Thyroid gland (tissue), 4 donors: ENCODE measurements around the gene HECTD4. TPM values are rescaled to one million over a fixed set of nuclear protein-coding genes. Genes with fewer than 3 reads are reported as not detected.

Source experiments
- DNase-seq, 2 donors: peaks; one replicate each; pipeline ENCODE4 v3.0.0-alpha.2; 2019
- H3K27ac ChIP-seq, 3 donors: fragments of 200-600 bp; sonication (generic); 1 replicate in 2 of 3; 2 replicates in 1 of 3; pipeline ENCODE4 v1.5.1; 2016 to 2019; ENCODE audit warnings: mild to moderate bottlenecking in 1 of 3, moderate library complexity in 1 of 3
- H3K27me3 ChIP-seq: fragments of 200-600 bp; sonication (generic); one replicate; pipeline ENCODE4 v1.5.1; 2019
- H3K36me3 ChIP-seq, 2 donors: fragments of 200-600 bp; sonication (generic); one replicate each; pipeline ENCODE4 v1.5.1; 2016 to 2019
- H3K4me1 ChIP-seq, 2 donors: fragments of 200-600 bp; sonication (generic); one replicate each; pipeline ENCODE4 v1.5.1; 2017 to 2019
- H3K4me3 ChIP-seq, 3 donors: fragments of 200-600 bp; sonication (generic); replicated peaks in 1 of 3; 1 replicate in 2 of 3; 2 replicates in 1 of 3; pipeline ENCODE4 v1.5.1; 2016; ENCODE audit warnings: mild to moderate bottlenecking in 1 of 3
- H3K9me3 ChIP-seq: fragments of 200-600 bp; sonication (generic); one replicate; pipeline ENCODE4 v1.5.1; 2017
- POLR2A ChIP-seq, 2 donors: fragments of 450-650 bp; IDR thresholded peaks; one replicate each; pipeline ENCODE4 v1.6.1; 2017; ENCODE audit warnings: antibody characterized with exemption in 2 of 2, mild to moderate bottlenecking in 2 of 2, moderate library complexity in 1 of 2
- WGBS, 2 donors: methylation state at CpG; one replicate each; pipeline ENCODE4 v1.1.5; 2017; 5-methylcytosine and 5-hydroxymethylcytosine counted together
- intact Hi-C: fragments of 100-400 bp; cut with DNase I; formaldehyde crosslinking; loops from one replicate; pipeline ENCODE4 v1.15.1; 2023
- total RNA-seq, 4 donors: library from RNA; depleted of rRNA; stranded (reverse); fragments of >200 nt; gene quantifications; one replicate each; pipeline ENCODE4 v1.2.3, GENCODE V29; 2016
- TF ChIP-seq, protein P1 (sequence below), 6 experiments: fragments of 200-600 bp in 3 of 6; fragments of 450-650 bp in 3 of 6; sonication (generic) in 3 of 6; IDR thresholded peaks; one replicate each; pipeline ENCODE4 v1.5.1; 2016 to 2019; ENCODE audit warnings: antibody characterized with exemption in 6 of 6, mild to moderate bottlenecking in 2 of 6, inconsistent platforms in 1 of 6, moderate library complexity in 1 of 6

HECTD4 gene
- total RNA-seq, 4 donors from 2014 or later, result 68.5 to 115 (median 79.6) TPM

GRCh38 chr12:112178796-112179195 lies 203.4 kb downstream of the HECTD4 start:
- intact Hi-C loops, result no loop called here
- Histone ChIP-seq H3K4me1 (no peaks in the 10 kb centered on the region), H3K4me3 (no peak overlapping the region), H3K36me3 (peaks cover 45 to 76% of the 10 kb centered on the region in 2 donors), H3K27ac (no peak overlapping the region), H3K9me3 (no peaks in the 10 kb centered on the region), H3K27me3 (no peaks in the 10 kb centered on the region)
- WGBS, 2 donors, result 92 to 99% methylated on average over 14 to 15 of the region's 15 CpGs
- TF ChIP-seq, protein P1, sequence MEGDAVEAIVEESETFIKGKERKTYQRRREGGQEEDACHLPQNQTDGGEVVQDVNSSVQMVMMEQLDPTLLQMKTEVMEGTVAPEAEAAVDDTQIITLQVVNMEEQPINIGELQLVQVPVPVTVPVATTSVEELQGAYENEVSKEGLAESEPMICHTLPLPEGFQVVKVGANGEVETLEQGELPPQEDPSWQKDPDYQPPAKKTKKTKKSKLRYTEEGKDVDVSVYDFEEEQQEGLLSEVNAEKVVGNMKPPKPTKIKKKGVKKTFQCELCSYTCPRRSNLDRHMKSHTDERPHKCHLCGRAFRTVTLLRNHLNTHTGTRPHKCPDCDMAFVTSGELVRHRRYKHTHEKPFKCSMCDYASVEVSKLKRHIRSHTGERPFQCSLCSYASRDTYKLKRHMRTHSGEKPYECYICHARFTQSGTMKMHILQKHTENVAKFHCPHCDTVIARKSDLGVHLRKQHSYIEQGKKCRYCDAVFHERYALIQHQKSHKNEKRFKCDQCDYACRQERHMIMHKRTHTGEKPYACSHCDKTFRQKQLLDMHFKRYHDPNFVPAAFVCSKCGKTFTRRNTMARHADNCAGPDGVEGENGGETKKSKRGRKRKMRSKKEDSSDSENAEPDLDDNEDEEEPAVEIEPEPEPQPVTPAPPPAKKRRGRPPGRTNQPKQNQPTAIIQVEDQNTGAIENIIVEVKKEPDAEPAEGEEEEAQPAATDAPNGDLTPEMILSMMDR (IDR thresholded peaks at IDR 0.05), result no peak
- no peak for TF ChIP-seq POLR2A (IDR thresholded peaks at IDR 0.05)
- no peak for DNase-seq

- no peaks in the 10 kb centered on the region for H3K9me3 ChIP-seq
- TF ChIP-seq, protein P1 (IDR thresholded peaks at IDR 0.05), result no peak
- TF ChIP-seq POLR2A (IDR thresholded peaks at IDR 0.05), result no peak
- no peak overlapping the region for H3K4me3 ChIP-seq
- WGBS, 2 donors, result 85 to 91% methylated on average over 11 of the region's 11 CpGs
- DNase-seq, result no peak
- peaks cover 46 to 77% of the 10 kb centered on the region in 2 donors for H3K36me3 ChIP-seq
- intact Hi-C loops, result no loop called here
- H3K27ac ChIP-seq, result no peak overlapping the region
- no peaks in the 10 kb centered on the region for H3K4me1 ChIP-seq
- no peaks in the 10 kb centered on the region for H3K27me3 ChIP-seq
Observed at GRCh38 chr12:112176321-112177010, 205.8 kb downstream of the HECTD4 start.

DNA sequence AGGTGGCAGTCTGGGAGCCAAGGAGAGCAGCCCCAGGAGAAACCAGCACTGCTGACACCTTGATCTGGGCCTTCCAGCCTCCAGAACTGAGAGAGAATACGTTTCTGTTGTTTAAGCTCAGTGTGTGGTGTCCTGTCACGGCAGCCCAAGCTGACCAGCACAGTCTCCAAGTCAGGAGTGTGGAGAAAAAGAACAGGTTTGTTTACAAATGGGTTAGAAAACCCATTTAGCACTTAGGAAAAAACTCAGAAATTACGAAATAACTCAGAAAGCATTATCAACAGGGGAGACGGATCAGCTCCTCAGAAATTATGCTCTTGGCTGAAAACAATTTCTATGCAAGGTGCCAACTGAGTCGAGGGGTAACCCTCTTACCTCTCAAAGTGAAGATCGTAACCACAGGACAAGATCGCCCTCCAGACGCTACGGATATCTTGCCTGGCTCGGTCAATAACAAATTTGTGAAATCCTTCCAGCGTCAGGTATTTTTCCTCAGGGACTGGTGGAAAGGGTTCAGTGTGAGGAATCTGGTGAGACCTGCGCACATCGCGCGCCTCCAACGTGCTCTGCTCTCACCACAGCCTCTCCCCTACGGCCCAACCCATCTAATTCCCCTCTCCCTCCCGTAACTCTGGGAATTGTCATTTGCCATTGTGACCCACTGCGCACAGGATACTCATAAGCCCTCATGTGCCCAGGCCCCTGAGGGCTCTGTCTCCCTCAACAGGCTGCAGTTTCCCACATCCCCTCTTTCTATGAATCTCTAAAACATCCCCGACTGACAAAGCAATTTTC lies 206.7 kb downstream of the HECTD4 start:
- TF ChIP-seq, protein P1 (IDR thresholded peaks at IDR 0.05), result no peak
- no peak for TF ChIP-seq POLR2A (IDR thresholded peaks at IDR 0.05)

DNA sequence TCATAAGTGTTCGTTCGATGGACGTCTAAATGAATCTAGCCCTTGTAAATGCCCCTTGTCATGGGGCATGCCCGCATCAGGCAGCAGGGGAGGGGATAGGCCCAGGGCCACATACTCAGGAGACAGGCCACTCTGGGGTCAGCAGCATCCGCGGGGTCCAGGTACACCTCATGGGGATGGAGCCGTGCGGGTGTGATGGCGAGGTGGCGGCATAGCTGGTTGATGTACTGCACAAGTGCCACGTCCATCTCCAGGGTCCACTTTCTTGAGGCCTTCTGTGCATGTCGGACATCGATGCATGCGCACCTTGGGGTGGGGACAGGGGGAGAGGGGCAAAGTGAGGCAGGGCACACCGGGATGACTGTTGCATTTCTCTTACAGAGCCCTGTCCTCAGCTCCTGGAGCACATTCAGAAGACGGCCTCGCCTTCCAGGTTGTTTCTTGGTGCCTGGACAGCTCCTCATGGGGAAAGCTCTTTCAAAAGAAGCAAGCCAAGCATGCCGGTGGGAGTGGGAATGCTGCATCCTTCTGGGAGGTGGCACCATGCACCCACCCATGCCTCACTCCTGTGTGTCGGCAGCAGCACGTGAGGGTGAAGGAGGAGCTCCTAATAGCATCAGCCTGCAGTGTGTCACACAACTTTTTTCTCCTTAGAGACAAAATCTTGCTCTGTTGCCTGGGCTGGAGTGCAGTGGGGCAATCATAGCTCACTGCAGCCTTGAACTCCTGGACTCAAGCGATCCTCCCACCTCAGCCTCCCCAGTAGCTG lies 209.5 kb downstream of the HECTD4 start:
- peaks cover 50 to 52% of the 10 kb centered on the region in 2 donors for H3K36me3 ChIP-seq
- TF ChIP-seq, protein P1 (IDR thresholded peaks at IDR 0.05), result no peak
- TF ChIP-seq POLR2A (IDR thresholded peaks at IDR 0.05), result no peak
- 97% methylated on average over 15 to 21 of the region's 21 CpGs for WGBS, 2 donors

More for the DNA sequence above, 206.7 kb downstream of the HECTD4 start:
- no peak for DNase-seq
- H3K36me3 ChIP-seq, result peaks cover 55 to 78% of the 10 kb centered on the region in 2 donors
- H3K4me1 ChIP-seq, result no peaks in the 10 kb centered on the region
- no peak overlapping the region for H3K4me3 ChIP-seq
- H3K9me3 ChIP-seq, result no peaks in the 10 kb centered on the region
- intact Hi-C loops, result no loop called here
- no peak overlapping the region for H3K27ac ChIP-seq
- WGBS, 2 donors, result 93 to 96% methylated on average over 20 of the region's 20 CpGs
- H3K27me3 ChIP-seq, result no peaks in the 10 kb centered on the region

More for the DNA sequence above, 209.5 kb downstream of the HECTD4 start:
- Histone ChIP-seq H3K27me3 (no peaks in the 10 kb centered on the region), H3K27ac (no peak overlapping the region), H3K4me1 (no peaks in the 10 kb centered on the region), H3K9me3 (no peaks in the 10 kb centered on the region), H3K4me3 (no peak overlapping the region)
- intact Hi-C loops, result no loop called here
- no peak for DNase-seq
